ENCODE results near the gene PFKFB3.

- TF ChIP-seq CTCF (IDR thresholded peaks at IDR 0.05) (no peak), POLR2A (IDR thresholded peaks at IDR 0.05) (no peak)
Observed at GRCh38 chr10:6240254-6240653, 37.5 kb downstream of the PFKFB3 start.

All from adrenal gland (tissue), 5 donors.